GM12878 (cell line): ENCODE results near the gene MPC1L. TPM values are rescaled to one million over a fixed set of nuclear protein-coding genes. Genes with fewer than 3 reads are reported as not detected.

Experiments
- BACH1 ChIP-seq: fragments of 450-650 bp; IDR thresholded peaks from 2 replicates; pipeline ENCODE4 v1.6.1; 2017; ENCODE audit warnings: mild to moderate bottlenecking, borderline replicate concordance
- CBX5 ChIP-seq: sonication (generic); IDR thresholded peaks from 2 replicates; pipeline ENCODE4 v1.6.1; 2016; ENCODE audit warnings: low read depth, moderate library complexity, mild to moderate bottlenecking, inconsistent platforms
- E2F4 ChIP-seq: IDR thresholded peaks from 2 replicates; pipeline ENCODE4 v1.6.1; 2012; ENCODE audit warnings: low read depth, low read length, improper control_type of control experiment
- ELK1 ChIP-seq: IDR thresholded peaks from 2 replicates; pipeline ENCODE4 v1.6.1; 2012; ENCODE audit warnings: low read depth, low read length, improper control_type of control experiment
- IKZF2 ChIP-seq, 2 experiments: fragments of 450-650 bp; IDR thresholded peaks; 2 replicates each; pipeline ENCODE4 v1.6.1; 2017; ENCODE audit warnings: mild to moderate bottlenecking in 2 of 2, moderate library complexity in 2 of 2
- JUND ChIP-seq: IDR thresholded peaks from 2 replicates; pipeline ENCODE4 v1.6.1; 2012; ENCODE audit warnings: low read depth, mild to moderate bottlenecking, low read length, improper control_type of control experiment, moderate library complexity
- LARP7 ChIP-seq: fragments of 450-650 bp; IDR thresholded peaks from 2 replicates; pipeline ENCODE4 v1.6.1; 2017; ENCODE audit warnings: mild to moderate bottlenecking
- MTA2 ChIP-seq: fragments of 450-650 bp; IDR thresholded peaks from 2 replicates; pipeline ENCODE4 v1.6.1; 2016; ENCODE audit warnings: low read depth, mild to moderate bottlenecking, moderate library complexity
- NRF1 ChIP-seq: conservative IDR thresholded peaks from 2 replicates; pipeline ENCODE4 v1.6.1; 2011; ENCODE audit warnings: mild to moderate bottlenecking, low read depth, low read length, improper control_type of control experiment
- PAX5 ChIP-seq: IDR thresholded peaks from 2 replicates; pipeline ENCODE4 v1.6.1; 2011; ENCODE audit warnings: low read depth, low read length, borderline replicate concordance
- RB1 ChIP-seq: fragments of 450-650 bp; formaldehyde crosslinking; IDR thresholded peaks from 2 replicates; pipeline ENCODE4 v1.6.1; 2017; ENCODE audit warnings: mild to moderate bottlenecking, borderline replicate concordance
- SUPT20H ChIP-seq: IDR thresholded peaks from 2 replicates; pipeline ENCODE4 v1.6.1; 2011; ENCODE audit warnings: low read depth, mild to moderate bottlenecking, low read length, moderate library complexity, borderline replicate concordance; ENCODE audit not compliant: control insufficient read depth
- USF1 ChIP-seq: IDR thresholded peaks from 2 replicates; pipeline ENCODE4 v1.6.1; 2011; ENCODE audit warnings: borderline replicate concordance, low read depth, mild to moderate bottlenecking, moderate library complexity, mixed read lengths, low read length; ENCODE audit not compliant: insufficient read depth; ENCODE audit errors: extremely low read length
- YY1 ChIP-seq: IDR thresholded peaks from 2 replicates; pipeline ENCODE4 v1.6.1; 2011; ENCODE audit warnings: low read depth, mild to moderate bottlenecking, low read length
- ZBTB4 ChIP-seq: fragments of 450-650 bp; formaldehyde crosslinking; IDR thresholded peaks from 2 replicates; pipeline ENCODE4 v1.4.0; 2022; ENCODE audit warnings: mild to moderate bottlenecking, moderate library complexity
- ZNF687 ChIP-seq: fragments of 450-650 bp; IDR thresholded peaks from 2 replicates; pipeline ENCODE4 v1.6.1; 2017; ENCODE audit warnings: mild to moderate bottlenecking, moderate library complexity
- polyA plus RNA-seq, 11 experiments: library from polyadenylated mRNA; depleted of rRNA in 4 of 11; unstranded in 6 of 11; stranded (reverse) in 5 of 11; fragments of >200 nt; fragmentation: Nextera tagmentation in 4 of 11; fragmentation: Illumina TruSeq in 1 of 11; extraction: Ambion mirVana in 4 of 11; extraction: Trizol in 1 of 11; gene quantifications; 1 replicate in 1 of 11; 2 replicates in 10 of 11; pipeline versions ENCODE4 v1.2.1 to v1.2.3, GENCODE V29; 2011 to 2016; ENCODE audit warnings: inconsistent platforms in 2 of 11, missing spikeins in 2 of 11, low read depth in 1 of 11
- total RNA-seq, 4 experiments: library from RNA; depleted of rRNA in 3 of 4; stranded (reverse); fragments of >200 nt in 3 of 4; fragmentation: Illumina TruSeq in 1 of 4; extraction: Trizol in 1 of 4; gene quantifications; 2 replicates each; pipeline versions ENCODE4 v1.2.1 to v1.2.3, GENCODE V29; 2013 to 2021

MPC1L gene
- total and polyA plus RNA-seq, 10 of the 15 experiments (the other 5 are each of a cell fraction or from before 2014, with no cell fraction given) = not detected

DNA sequence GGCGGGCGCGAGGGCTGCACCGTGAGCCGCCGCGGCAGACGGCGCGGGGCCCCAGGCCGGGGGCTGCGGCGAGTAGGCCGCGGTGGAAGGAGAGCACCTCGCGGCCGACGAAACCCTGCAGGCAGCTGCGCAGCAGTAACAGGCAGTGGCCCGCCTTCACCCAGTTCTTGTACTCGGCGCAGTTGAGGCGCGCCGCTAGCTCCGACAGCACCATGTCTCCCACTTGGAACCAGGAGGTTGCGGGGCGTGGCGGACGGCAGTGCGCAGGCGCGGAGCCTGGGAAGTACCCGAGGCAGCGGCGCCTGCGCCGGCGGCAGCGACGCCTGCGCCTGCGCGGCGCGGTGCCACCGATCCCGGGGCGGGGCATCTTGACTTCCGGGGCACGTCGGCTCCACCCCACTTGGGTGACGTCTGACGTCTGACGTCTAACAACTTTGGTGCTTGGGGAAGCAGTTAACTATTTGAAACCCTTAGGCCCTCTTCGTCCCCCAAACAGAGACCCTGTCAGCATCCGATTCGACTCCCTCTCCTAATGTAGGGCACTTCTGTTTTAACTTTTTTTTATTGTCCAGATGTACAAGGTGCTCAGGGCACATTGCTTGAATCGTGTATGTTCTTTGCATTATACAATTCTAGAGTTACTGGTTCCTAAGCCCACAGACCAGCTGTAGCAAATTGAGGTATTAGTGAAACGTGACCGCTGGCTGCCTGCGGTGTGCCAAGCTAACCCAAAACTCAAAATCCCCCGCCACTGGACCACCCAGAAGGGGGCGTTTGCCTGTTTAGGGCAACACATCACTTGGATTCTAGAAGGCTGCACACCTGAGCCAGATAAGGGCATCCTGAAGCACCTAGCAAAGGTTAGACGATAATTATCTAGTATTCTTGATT is 24.3 kb downstream of the MPC1L start, which contains the start of gene CXorf38 (continued):
- peak; percentile 94 for TF ChIP-seq ZNF687
- TF ChIP-seq PAX5 = peak; percentile 40; the same call in 1 of the 2 replicates
- TF ChIP-seq MTA2 = peak; percentile 39; the same call in 1 of the 2 replicates
- TF ChIP-seq NRF1 = peak; percentile 100
- peak; percentile 58; the same call in 1 of the 2 replicates for TF ChIP-seq BACH1
- TF ChIP-seq JUND = no peak
- TF ChIP-seq RB1 = no peak
- no peak for TF ChIP-seq ZBTB4 (CRISPR knock-in tag)
- peak; percentile 78 for TF ChIP-seq LARP7
- TF ChIP-seq CBX5 = no peak
- peak; percentile 62; the same call in 1 of the 2 replicates for TF ChIP-seq ELK1
- no peak for TF ChIP-seq IKZF2 (IDR thresholded peaks at IDR 0.05)
- peak; percentile 69 for TF ChIP-seq YY1
- TF ChIP-seq USF1 = no peak
- TF ChIP-seq SUPT20H = no peak
- no peak for TF ChIP-seq E2F4
